Measurements from ENCODE around the gene MGMT. TPM values are rescaled to one million over a fixed set of nuclear protein-coding genes. Genes with fewer than 3 reads are reported as not detected.

Gene MGMT
- total and polyA plus RNA-seq, 5 donors from 2014 or later, result 18.7 to 48.0 (median 35.2) TPM

DNA sequence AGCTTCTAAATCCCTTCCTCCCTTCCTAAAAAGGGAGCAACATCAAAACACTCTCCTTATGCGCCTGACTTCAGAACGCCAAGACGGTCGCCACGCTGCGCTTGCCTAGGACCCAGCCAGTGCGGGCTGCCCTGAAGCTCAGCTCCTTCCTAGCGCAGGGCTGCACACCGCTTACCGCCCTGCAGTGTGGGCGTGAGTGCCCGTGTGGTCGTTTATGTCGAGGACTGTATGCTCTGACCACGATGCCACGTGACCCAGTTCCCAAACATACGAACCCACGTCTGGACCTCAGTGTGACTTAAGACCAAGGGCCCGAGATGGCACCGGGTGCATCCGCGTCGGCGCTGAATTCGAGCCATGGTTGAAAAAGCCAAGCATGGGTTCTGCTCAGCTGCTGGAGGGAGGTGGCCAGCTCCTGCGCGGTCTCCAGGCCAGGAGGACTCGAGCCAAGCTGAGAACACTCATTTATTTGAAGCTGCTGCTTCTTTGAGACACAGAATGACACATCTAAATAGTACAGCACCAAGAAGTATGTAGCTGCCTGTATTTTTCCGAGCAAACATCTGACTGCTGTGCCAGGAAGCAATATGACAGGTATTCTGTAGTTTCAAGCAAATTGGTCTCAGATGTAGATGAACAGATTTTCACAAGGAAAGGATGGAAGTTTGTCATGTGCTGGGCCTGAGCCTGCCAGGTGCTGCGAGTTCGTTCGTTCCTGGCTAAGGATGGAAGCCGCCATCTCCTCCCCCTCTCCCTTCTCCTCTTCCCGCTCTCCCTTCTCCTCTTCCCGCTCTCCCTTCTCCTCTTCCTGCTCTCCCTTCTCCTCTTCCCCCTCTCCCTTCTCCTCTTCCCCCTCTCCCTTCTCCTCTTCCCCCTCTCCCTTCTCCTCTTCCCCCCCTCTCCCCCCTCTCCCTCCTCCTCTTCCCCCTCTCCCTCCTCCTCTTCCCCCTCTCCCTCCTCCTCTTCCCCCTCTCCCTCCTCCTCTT is 312.4 kb downstream of the MGMT start:
- H3K4me3 ChIP-seq (ENCODE audit: low read depth, low read length), result no peak overlapping the region
- no peaks in the 10 kb centered on the region for H3K27me3 Mint-ChIP-seq
- H3K4me3 Mint-ChIP-seq, result no peak overlapping the region
- H3K4me1 ChIP-seq (ENCODE audit: control insufficient read depth, insufficient read depth, low read length, poor library complexity, severe bottlenecking), result no peaks in the 10 kb centered on the region
- H3K9me3 ChIP-seq (ENCODE audit: control insufficient read depth in 2 of 2, low read length in 2 of 2), result no peaks in the 10 kb centered on the region
- no peak for ATAC-seq (ENCODE audit: low read depth in 2 of 2)
- no peak overlapping the region for H3K27ac ChIP-seq (ENCODE audit: insufficient read depth, low read length, poor library complexity, severe bottlenecking)
- peaks cover 0 to 3% (median 0%) of the 10 kb centered on the region in 7 donors for H3K9me3 Mint-ChIP-seq
- H3K27ac Mint-ChIP-seq, result no peak overlapping the region
- no peaks in the 10 kb centered on the region for H3K27me3 ChIP-seq (ENCODE audit: control insufficient read depth, insufficient read depth, low read length)
- DNase-seq, result no peak
- peaks cover 0 to 2% (median 0%) of the 10 kb centered on the region in 4 donors for H3K4me1 Mint-ChIP-seq
- no peaks in the 10 kb centered on the region for H3K36me3 ChIP-seq (ENCODE audit: control insufficient read depth, insufficient read depth, low read length)
- H3K36me3 Mint-ChIP-seq, result peaks cover 3% of the 10 kb centered on the region

DNA sequence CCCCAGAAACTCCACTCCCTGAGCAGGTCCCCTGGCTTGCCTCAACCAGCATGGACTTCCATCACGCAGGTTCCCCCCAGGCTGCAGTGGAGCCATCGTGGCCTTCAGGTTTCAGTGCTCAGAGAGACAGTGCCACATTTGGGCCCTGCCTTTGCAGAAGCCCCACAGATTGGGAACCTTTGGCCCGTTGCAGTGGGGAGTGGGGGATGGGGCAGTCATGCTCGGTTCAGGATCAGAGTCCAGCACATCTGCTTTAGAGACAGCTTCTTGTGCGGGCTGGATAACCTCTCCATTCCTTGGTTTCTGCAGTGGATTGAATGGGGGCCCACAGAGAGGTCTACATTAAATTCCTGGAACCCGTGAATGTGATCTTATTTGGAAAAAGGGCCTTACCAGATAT is 313.2 kb downstream of the MGMT start:
- Histone ChIP-seq H3K27me3 (ENCODE audit: control insufficient read depth, insufficient read depth, low read length) (no peaks in the 10 kb centered on the region), H3K4me1 (ENCODE audit: control insufficient read depth, insufficient read depth, low read length, poor library complexity, severe bottlenecking) (no peaks in the 10 kb centered on the region), H3K36me3 (ENCODE audit: control insufficient read depth, insufficient read depth, low read length) (no peaks in the 10 kb centered on the region), H3K27ac (ENCODE audit: insufficient read depth, low read length, poor library complexity, severe bottlenecking) (no peak overlapping the region), H3K4me3 (ENCODE audit: low read depth, low read length) (no peak overlapping the region), H3K9me3 (ENCODE audit: control insufficient read depth in 2 of 2, low read length in 2 of 2) (no peaks in the 10 kb centered on the region)
- peaks cover 0 to 2% (median 0%) of the 10 kb centered on the region in 4 donors for H3K4me1 Mint-ChIP-seq
- H3K27ac Mint-ChIP-seq, result no peak overlapping the region
- ATAC-seq (ENCODE audit: low read depth in 2 of 2) (no peak), DNase-seq (no peak)
- no peaks in the 10 kb centered on the region for H3K27me3 Mint-ChIP-seq
- H3K4me3 Mint-ChIP-seq, result no peak overlapping the region
- peaks cover 3% of the 10 kb centered on the region for H3K36me3 Mint-ChIP-seq
- peaks cover 0 to 3% (median 0%) of the 10 kb centered on the region in 7 donors for H3K9me3 Mint-ChIP-seq

DNA sequence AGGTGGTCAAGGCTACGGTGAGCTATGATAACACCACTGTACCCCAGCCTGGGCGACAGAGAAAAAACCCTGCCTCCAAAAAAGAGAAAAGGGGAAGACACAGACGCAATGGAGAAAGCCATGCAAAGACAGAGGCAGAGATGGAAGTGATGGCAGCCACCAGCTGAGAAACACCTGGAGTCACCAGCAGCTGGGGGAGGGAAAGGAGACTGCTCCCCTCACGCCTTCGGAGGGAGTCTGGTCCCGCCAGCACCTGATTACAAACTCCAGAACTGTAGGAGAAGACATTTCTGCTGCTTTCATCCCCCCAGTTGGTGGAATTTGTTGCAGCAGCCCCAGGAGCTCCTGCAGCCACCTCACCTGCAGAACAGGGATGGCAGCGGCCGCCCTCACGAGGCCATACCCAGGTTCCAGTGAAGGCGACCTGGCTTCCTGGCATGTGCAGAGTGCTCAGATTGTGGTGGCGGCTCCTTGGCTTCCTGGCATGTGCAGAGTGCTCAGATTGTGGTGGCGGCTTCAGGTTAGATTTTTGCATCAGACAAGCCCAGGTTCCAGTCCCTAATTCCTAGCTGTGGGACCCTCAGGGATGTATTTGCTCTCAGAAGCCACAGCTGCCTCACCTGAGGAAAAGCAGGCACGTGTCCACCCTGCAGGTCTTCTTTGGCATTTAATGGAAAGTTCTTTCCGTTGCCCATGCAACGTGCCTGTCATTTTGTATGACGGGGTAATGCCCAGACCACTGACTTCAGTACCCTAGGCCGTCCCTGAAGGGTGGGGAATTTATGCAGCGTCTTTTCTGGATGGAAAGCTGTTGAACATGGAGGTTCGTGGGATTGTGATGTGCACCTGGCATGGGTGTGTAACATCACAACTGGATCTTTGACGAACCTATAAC is 314.1 kb downstream of the MGMT start:
- DNase-seq (no peak), ATAC-seq (ENCODE audit: low read depth in 2 of 2) (no peak)
- H3K4me3 ChIP-seq (ENCODE audit: low read depth, low read length), result no peak overlapping the region
- no peaks in the 10 kb centered on the region for H3K4me1 ChIP-seq (ENCODE audit: control insufficient read depth, insufficient read depth, low read length, poor library complexity, severe bottlenecking)
- H3K9me3 Mint-ChIP-seq, result peaks cover 0 to 3% (median 0%) of the 10 kb centered on the region in 7 donors
- H3K4me3 Mint-ChIP-seq, result no peak overlapping the region
- no peak overlapping the region for H3K27ac ChIP-seq (ENCODE audit: insufficient read depth, low read length, poor library complexity, severe bottlenecking)
- no peaks in the 10 kb centered on the region for H3K36me3 ChIP-seq (ENCODE audit: control insufficient read depth, insufficient read depth, low read length)
- no peaks in the 10 kb centered on the region for H3K27me3 Mint-ChIP-seq
- H3K36me3 Mint-ChIP-seq, result peaks cover 2% of the 10 kb centered on the region
- H3K4me1 Mint-ChIP-seq, result peaks cover 0 to 2% (median 0%) of the 10 kb centered on the region in 4 donors
- no peak overlapping the region for H3K27ac Mint-ChIP-seq
- H3K27me3 ChIP-seq (ENCODE audit: control insufficient read depth, insufficient read depth, low read length), result no peaks in the 10 kb centered on the region
- H3K9me3 ChIP-seq (ENCODE audit: control insufficient read depth in 2 of 2, low read length in 2 of 2), result no peaks in the 10 kb centered on the region

DNA sequence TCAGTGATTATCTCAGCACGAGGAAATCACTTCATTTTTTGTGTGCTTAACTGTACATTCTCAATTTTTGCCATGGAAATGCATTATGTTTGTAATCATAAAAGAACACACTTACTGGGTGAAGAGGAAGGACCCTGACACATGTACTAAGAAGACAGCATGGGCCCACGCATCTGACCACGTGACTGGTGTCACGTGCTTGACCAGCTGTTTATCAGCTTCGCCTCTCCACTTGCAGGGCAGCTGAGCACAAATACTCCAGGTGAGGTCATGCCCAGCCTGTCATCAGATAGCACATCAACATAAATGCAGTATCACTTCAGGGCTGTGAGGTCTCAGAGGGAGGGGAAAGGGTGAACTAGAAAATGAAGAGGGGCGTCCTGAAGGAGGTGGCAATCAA is 317.2 kb downstream of the MGMT start:
- H3K9me3 ChIP-seq (ENCODE audit: control insufficient read depth in 2 of 2, low read length in 2 of 2), result no peaks in the 10 kb centered on the region
- H3K36me3 ChIP-seq (ENCODE audit: control insufficient read depth, insufficient read depth, low read length), result no peaks in the 10 kb centered on the region
- DNase-seq (no peak), ATAC-seq (ENCODE audit: low read depth in 2 of 2) (no peak)
- Mint-ChIP-seq H3K4me1 (no peaks in the 10 kb centered on the region), H3K27me3 (no peaks in the 10 kb centered on the region), H3K27ac (no peak overlapping the region), H3K36me3 (no peaks in the 10 kb centered on the region), H3K4me3 (no peak overlapping the region), H3K9me3 (peaks cover 0 to 7% (median 0%) of the 10 kb centered on the region in 7 donors)
- no peak overlapping the region for H3K27ac ChIP-seq (ENCODE audit: insufficient read depth, low read length, poor library complexity, severe bottlenecking)
- no peaks in the 10 kb centered on the region for H3K27me3 ChIP-seq (ENCODE audit: control insufficient read depth, insufficient read depth, low read length)
- H3K4me1 ChIP-seq (ENCODE audit: control insufficient read depth, insufficient read depth, low read length, poor library complexity, severe bottlenecking), result no peaks in the 10 kb centered on the region
- no peak overlapping the region for H3K4me3 ChIP-seq (ENCODE audit: low read depth, low read length)

DNA sequence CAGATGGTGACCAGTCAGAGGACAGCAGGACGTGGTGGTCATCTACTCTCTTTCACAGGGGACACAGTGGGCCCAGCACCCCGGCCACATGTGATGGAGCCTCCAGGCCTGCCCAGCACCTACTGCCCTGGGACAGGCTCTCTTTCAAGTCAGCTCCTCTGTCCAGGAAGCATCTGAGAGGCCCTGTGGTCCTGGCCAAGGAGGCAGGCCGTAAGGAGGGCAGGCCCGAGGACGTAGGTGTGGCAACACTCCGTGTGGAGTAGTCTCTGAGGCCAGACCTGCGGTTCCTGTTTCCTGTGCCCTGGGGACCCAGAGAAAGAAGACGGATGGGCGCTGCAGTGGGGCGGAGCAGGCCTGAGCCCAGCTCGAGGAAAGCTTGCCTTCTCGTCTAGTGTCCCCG is 317.9 kb downstream of the MGMT start:
- Mint-ChIP-seq H3K9me3 (peaks cover 0 to 13% (median 3%) of the 10 kb centered on the region in 7 donors), H3K4me1 (no peaks in the 10 kb centered on the region), H3K27ac (no peak overlapping the region), H3K4me3 (no peak overlapping the region), H3K36me3 (no peaks in the 10 kb centered on the region), H3K27me3 (no peaks in the 10 kb centered on the region)
- ATAC-seq (ENCODE audit: low read depth in 2 of 2) (no peak), DNase-seq (no peak)
- no peaks in the 10 kb centered on the region for H3K9me3 ChIP-seq (ENCODE audit: control insufficient read depth in 2 of 2, low read length in 2 of 2)
- H3K4me1 ChIP-seq (ENCODE audit: control insufficient read depth, insufficient read depth, low read length, poor library complexity, severe bottlenecking), result no peaks in the 10 kb centered on the region
- no peaks in the 10 kb centered on the region for H3K36me3 ChIP-seq (ENCODE audit: control insufficient read depth, insufficient read depth, low read length)
- H3K27ac ChIP-seq (ENCODE audit: insufficient read depth, low read length, poor library complexity, severe bottlenecking), result no peak overlapping the region
- no peak overlapping the region for H3K4me3 ChIP-seq (ENCODE audit: low read depth, low read length)
- no peaks in the 10 kb centered on the region for H3K27me3 ChIP-seq (ENCODE audit: control insufficient read depth, insufficient read depth, low read length)

DNA sequence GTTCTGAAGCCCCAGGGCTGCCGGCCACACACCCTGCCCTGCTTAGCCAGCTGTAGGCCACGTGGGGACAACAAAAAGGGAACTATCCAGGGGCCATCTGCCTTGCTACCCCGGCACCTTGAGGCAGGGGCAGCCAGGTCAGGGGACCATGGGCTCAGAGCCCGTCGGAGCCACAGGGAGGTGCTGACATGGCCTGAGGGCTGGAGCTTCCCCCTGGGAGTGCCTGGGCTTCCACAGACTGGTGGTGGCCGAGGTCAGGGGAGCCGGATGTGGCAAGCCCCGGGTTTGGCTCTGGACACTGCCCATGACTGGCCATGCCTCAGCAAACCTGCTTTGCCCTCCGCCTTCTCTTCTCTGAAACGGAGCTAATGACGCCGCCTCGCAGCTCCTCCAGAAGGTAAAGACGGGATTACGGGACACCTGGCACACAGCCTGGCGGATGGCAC is 318.5 kb downstream of the MGMT start:
- H3K4me3 ChIP-seq (ENCODE audit: low read depth, low read length), result no peak overlapping the region
- DNase-seq (no peak), ATAC-seq (ENCODE audit: low read depth in 2 of 2) (no peak)
- Mint-ChIP-seq H3K4me1 (no peaks in the 10 kb centered on the region), H3K36me3 (no peaks in the 10 kb centered on the region), H3K9me3 (peaks cover 0 to 17% (median 4%) of the 10 kb centered on the region in 7 donors), H3K27ac (no peak overlapping the region), H3K4me3 (no peak overlapping the region), H3K27me3 (no peaks in the 10 kb centered on the region)
- no peaks in the 10 kb centered on the region for H3K27me3 ChIP-seq (ENCODE audit: control insufficient read depth, insufficient read depth, low read length)
- no peaks in the 10 kb centered on the region for H3K4me1 ChIP-seq (ENCODE audit: control insufficient read depth, insufficient read depth, low read length, poor library complexity, severe bottlenecking)
- H3K9me3 ChIP-seq (ENCODE audit: control insufficient read depth in 2 of 2, low read length in 2 of 2), result no peaks in the 10 kb centered on the region
- H3K36me3 ChIP-seq (ENCODE audit: control insufficient read depth, insufficient read depth, low read length), result no peaks in the 10 kb centered on the region
- no peak overlapping the region for H3K27ac ChIP-seq (ENCODE audit: insufficient read depth, low read length, poor library complexity, severe bottlenecking)

DNA sequence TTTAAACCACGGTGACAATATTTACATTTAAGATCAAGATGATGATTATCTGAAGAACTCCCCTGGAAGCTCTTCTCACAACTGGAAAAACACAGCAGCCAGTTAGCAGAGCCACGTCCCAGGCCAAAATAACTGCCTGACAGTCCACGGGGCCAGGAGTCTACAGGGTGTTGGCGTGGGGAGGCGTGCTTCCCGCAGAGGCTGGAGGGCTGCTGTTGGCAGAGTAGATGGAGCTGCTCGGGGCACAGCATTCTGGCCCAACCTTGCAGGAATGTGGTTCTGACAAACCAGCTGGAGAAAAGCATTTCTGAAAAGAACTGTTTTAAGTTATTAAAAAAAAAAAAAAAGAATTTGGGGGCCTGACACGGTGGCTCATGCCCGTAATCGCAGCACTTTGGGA is 319.2 kb downstream of the MGMT start:
- peaks cover 0 to 20% (median 6%) of the 10 kb centered on the region in 7 donors for H3K9me3 Mint-ChIP-seq
- H3K9me3 ChIP-seq (ENCODE audit: control insufficient read depth in 2 of 2, low read length in 2 of 2), result no peaks in the 10 kb centered on the region
- no peaks in the 10 kb centered on the region for H3K4me1 ChIP-seq (ENCODE audit: control insufficient read depth, insufficient read depth, low read length, poor library complexity, severe bottlenecking)
- no peaks in the 10 kb centered on the region for H3K27me3 ChIP-seq (ENCODE audit: control insufficient read depth, insufficient read depth, low read length)
- H3K27me3 Mint-ChIP-seq, result no peaks in the 10 kb centered on the region
- no peak overlapping the region for H3K27ac ChIP-seq (ENCODE audit: insufficient read depth, low read length, poor library complexity, severe bottlenecking)
- H3K4me3 ChIP-seq (ENCODE audit: low read depth, low read length), result no peak overlapping the region
- no peaks in the 10 kb centered on the region for H3K4me1 Mint-ChIP-seq
- ATAC-seq (ENCODE audit: low read depth in 2 of 2) (no peak), DNase-seq (no peak)
- no peaks in the 10 kb centered on the region for H3K36me3 ChIP-seq (ENCODE audit: control insufficient read depth, insufficient read depth, low read length)
- H3K27ac Mint-ChIP-seq, result no peak overlapping the region
- no peak overlapping the region for H3K4me3 Mint-ChIP-seq
- no peaks in the 10 kb centered on the region for H3K36me3 Mint-ChIP-seq
